Central memory CD8-positive, alpha-beta T cell (primary cell): ENCODE data around the gene PCLO.
"Not testable (repeated sequence)": the region's sequence is repeated elsewhere in the genome, so short reads cannot be mapped to it uniquely, and the experiment has no call there.

Experiments
- ATAC-seq: fragments of 150-1000 bp; cut with Tn5 transposase; replicated peaks from 2 replicates; pipeline ENCODE4 v1.10.0; 2022; ENCODE audit warnings: mild to moderate bottlenecking, moderate FRiP score, moderate number of reproducible peaks; ENCODE audit not compliant: poor library complexity, severe bottlenecking; ENCODE audit errors: extremely low read depth
- DNase-seq, 2 donors: peaks; one replicate each; pipeline ENCODE4 v3.0.0; 2021; ENCODE audit warnings: low spot score in 2 of 2
- H3K27ac Mint-ChIP-seq: one replicate; pipeline ENCODE4 v1.8.0; 2022; ENCODE audit warnings: low read depth, mild to moderate bottlenecking, moderate library complexity, mixed read lengths
- H3K27me3 Mint-ChIP-seq: one replicate; pipeline ENCODE4 v1.8.0; 2022; ENCODE audit warnings: mixed read lengths
- H3K36me3 Mint-ChIP-seq: one replicate; pipeline ENCODE4 v1.8.0; 2022; ENCODE audit warnings: mild to moderate bottlenecking, moderate library complexity, mixed read lengths; ENCODE audit not compliant: insufficient read depth
- H3K4me1 Mint-ChIP-seq: one replicate; pipeline ENCODE4 v1.8.0; 2022; ENCODE audit warnings: mixed read lengths
- H3K4me3 Mint-ChIP-seq: one replicate; pipeline ENCODE4 v1.8.0; 2022; ENCODE audit warnings: mild to moderate bottlenecking, moderate library complexity, mixed read lengths
- H3K9me3 Mint-ChIP-seq: one replicate; pipeline ENCODE4 v1.8.0; 2022; ENCODE audit warnings: mixed read lengths

Gene PCLO

DNA sequence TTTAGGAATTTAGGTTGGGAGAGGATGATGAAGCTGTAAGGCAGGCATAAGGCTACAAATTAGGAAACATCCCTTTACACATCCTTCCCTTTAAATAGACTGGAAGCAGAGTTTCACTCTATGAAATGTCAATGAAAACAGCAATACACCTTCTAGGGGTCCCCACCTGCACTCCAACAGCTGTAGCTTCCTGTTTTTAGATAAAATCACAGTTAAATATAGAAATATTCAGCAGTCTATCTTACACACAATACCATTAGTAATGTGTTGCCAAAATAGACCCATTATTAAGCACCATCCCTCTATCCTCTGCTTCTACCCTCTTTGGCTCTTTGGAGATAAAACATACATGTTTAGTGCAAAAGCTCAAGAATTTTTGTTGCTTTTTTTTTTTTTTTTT is 237.4 kb downstream of the PCLO start:
- Mint-ChIP-seq H3K27me3 (no peaks in the 10 kb centered on the region), H3K4me1 (no peaks in the 10 kb centered on the region), H3K36me3 (no peaks in the 10 kb centered on the region), H3K4me3 (no peak overlapping the region), H3K27ac (no peak overlapping the region), H3K9me3 (peaks cover 17% of the 10 kb centered on the region)
- DNase-seq (no peak), ATAC-seq (no peak)

DNA sequence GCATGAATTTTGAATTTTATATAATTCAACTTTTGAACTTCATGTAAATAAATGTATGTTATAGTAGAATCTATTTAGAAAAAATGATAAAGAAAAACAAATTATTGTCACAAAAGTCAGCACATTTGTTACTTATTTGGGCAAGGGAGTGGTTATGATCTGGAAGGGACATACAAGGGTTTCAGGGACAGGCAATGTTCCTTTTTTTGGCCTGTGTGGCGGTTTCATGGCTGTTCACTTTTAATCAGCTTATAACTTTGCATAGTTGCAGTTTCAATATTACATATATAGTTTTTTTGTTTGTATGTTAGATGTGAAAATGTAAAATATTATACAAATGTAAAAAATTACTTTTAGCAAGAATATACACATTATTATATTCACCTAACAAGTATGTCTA is 256.2 kb downstream of the PCLO start:
- DNase-seq = no peak
- H3K27ac Mint-ChIP-seq = no peak overlapping the region
- no peaks in the 10 kb centered on the region for H3K27me3 Mint-ChIP-seq
- no peaks in the 10 kb centered on the region for H3K36me3 Mint-ChIP-seq
- peaks cover 9% of the 10 kb centered on the region for H3K9me3 Mint-ChIP-seq
- ATAC-seq = no peak
- H3K4me3 Mint-ChIP-seq = no peak overlapping the region
- no peaks in the 10 kb centered on the region for H3K4me1 Mint-ChIP-seq

DNA sequence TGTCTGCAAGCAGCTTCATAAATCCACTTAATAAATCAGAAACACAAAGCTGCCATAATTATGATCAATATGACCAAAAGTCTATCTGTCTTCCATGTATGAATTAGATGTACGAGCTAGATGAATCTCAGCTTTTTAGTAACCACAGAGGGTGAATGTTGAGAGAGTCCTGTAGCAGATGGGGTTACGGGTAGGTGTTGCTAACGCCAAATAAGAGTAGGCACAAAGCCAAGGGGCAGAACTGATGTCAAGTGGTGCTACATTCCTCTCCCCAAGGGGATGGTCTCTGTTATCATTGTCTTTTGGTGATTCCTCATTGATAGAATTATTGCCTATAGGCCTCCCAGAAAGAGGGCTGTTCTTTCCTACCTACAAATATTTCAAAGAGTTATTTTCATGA is 257.8 kb downstream of the PCLO start:
- H3K27ac Mint-ChIP-seq = no peak overlapping the region
- ATAC-seq = no peak
- DNase-seq = no peak
- H3K9me3 Mint-ChIP-seq = peaks cover 6% of the 10 kb centered on the region
- H3K4me1 Mint-ChIP-seq = no peaks in the 10 kb centered on the region
- no peaks in the 10 kb centered on the region for H3K27me3 Mint-ChIP-seq
- H3K4me3 Mint-ChIP-seq = no peak overlapping the region
- H3K36me3 Mint-ChIP-seq = no peaks in the 10 kb centered on the region

DNA sequence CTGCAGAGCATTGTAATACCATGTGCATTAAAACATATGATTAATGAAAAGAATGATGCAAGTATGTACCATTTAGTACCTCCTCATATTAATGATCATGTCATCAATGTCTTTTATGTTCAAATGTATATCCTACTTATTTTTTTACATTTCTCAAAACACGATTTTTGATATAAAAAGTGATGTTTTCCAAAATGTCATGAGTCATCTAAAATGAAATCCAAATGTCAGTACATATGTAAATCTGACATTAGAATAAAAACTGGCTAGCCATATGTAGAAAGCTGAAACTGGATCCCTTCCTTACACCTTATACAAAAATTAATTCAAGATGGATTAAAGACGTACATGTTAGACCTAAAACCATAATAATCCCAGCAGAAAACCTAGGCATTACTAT is 261.6 kb downstream of the PCLO start:
- not testable (repeated sequence) for H3K9me3 Mint-ChIP-seq, H3K36me3 Mint-ChIP-seq, H3K4me3 Mint-ChIP-seq, DNase-seq, H3K27ac Mint-ChIP-seq, H3K4me1 Mint-ChIP-seq, ATAC-seq, H3K27me3 Mint-ChIP-seq

DNA sequence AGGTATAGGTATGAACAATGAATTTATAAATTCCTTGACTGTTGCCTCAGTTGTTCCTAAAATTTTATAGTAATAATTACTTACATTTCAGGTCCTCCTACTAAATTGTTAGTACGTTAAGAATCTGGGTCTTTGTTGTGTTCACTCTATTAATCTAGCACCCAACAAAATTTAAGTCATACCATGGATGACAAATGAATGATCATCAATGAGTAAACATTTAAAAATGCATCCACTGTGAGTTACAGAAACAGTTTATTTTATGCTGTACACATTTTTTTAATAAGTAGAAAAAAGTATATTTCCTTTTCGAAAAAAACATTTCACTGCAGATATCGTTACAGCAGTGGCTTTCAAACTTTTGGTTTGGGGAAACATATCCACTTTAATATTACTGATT is 265.2 kb downstream of the PCLO start:
- no peak overlapping the region for H3K4me3 Mint-ChIP-seq
- no peaks in the 10 kb centered on the region for H3K27me3 Mint-ChIP-seq
- H3K27ac Mint-ChIP-seq = no peak overlapping the region
- no peak for ATAC-seq
- H3K4me1 Mint-ChIP-seq = no peaks in the 10 kb centered on the region
- no peaks in the 10 kb centered on the region for H3K36me3 Mint-ChIP-seq
- H3K9me3 Mint-ChIP-seq = peaks cover 6% of the 10 kb centered on the region
- no peak for DNase-seq

DNA sequence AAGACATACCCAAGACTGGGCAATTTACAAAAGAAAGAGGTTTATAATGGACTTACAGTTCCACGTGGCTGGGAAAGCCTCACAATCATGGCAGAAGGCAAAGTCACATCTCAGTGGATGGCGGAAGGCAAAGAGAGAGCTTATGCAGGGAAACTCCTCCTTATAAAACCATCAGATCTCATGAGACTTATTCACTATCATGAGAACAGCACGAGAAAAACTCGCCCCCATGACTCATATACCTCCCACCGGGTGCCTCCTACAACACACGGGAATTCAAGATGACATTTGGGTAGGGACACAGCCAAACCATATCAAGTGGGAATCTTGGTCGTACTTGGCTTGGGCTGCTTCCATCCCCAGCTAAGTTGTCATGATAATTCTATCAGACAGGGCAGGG is 268.3 kb downstream of the PCLO start:
- H3K27ac Mint-ChIP-seq = not testable (repeated sequence)

DNA sequence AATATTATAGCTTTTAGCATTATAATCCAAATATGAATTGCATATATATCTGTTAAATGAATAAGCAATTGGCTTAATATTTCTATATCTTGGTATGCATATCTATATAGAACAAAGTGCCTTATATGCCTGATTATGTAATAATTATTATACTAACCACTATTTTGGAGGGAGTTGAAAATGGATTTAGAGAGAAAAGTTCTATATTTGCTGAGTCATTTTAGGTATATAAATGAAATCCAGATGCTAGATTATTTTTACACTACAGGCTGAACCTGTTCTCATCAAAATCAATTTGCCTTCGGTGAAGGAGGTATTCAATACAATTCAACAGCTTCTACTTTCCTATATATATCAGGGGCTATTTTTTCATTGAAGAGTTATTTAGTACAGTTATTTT is 276.4 kb downstream of the PCLO start:
- Mint-ChIP-seq H3K4me1 (no peaks in the 10 kb centered on the region), H3K4me3 (no peak overlapping the region), H3K27ac (no peak overlapping the region), H3K36me3 (no peaks in the 10 kb centered on the region), H3K9me3 (peaks cover 7% of the 10 kb centered on the region), H3K27me3 (no peaks in the 10 kb centered on the region)
- no peak for DNase-seq
- no peak for ATAC-seq

More for the DNA sequence above, 268.3 kb downstream of the PCLO start:
- not testable (repeated sequence) for DNase-seq, ATAC-seq, H3K27me3 Mint-ChIP-seq, H3K4me1 Mint-ChIP-seq, H3K4me3 Mint-ChIP-seq, H3K9me3 Mint-ChIP-seq, H3K36me3 Mint-ChIP-seq

DNA sequence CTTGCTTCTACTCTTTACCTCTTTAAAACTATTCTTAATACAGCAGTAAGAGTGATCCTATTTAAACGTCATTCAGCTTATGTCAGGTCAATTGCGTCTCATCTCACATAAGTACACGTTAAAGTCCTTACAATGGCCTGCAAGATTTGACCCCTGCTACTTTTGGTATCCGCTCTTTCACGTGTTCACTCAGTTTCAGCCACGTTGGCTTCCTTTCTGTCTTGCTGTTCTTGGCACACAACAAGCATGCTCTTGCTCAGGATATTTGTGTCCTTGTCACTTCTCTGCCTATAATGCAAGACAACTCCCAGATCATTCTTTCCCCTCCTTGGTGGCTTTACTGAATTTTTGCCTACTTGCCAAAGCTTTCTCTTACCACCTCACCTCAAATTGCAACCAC is 296.8 kb downstream of the PCLO start:
- no peaks in the 10 kb centered on the region for H3K36me3 Mint-ChIP-seq
- no peaks in the 10 kb centered on the region for H3K4me1 Mint-ChIP-seq
- no peaks in the 10 kb centered on the region for H3K27me3 Mint-ChIP-seq
- H3K27ac Mint-ChIP-seq = no peak overlapping the region
- DNase-seq (no peak), ATAC-seq (no peak)
- no peak overlapping the region for H3K4me3 Mint-ChIP-seq
- peaks cover 24% of the 10 kb centered on the region for H3K9me3 Mint-ChIP-seq

DNA sequence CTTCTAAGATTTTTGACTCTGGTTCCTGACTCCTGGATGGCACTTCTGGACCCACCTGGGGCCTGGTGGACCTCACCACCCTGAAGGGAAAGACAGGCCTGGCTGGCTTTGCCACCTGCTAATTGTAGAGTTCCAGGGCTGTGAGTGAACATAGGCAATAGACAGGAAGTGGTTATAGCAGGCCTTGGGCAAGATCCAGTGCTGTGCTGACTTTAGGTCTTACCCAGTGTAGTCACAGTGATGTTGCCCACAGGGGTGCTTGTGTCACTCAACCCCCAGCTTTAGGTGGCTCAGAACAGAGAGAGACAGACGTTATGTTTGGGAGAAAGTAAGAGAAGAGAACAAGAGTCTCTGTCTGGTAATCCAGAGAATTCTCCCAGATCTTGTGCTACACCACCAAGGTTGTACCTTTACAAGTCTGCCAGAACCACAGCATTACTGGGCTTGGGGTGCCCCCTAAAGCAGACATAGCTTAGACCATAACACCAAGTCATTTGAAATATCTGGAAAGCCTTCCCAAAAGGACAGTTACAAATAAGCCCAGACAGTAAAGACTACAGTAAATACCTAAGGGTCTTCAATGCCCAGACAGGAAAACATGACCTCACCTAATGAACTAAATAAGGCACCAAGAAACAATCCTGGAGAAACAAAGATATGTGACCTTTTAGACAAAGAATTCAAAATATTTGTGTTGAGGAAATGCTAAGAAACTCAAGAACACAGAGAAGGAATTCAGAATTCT is 303.4 kb downstream of the PCLO start:
- DNase-seq = no peak
- Mint-ChIP-seq H3K36me3 (no peaks in the 10 kb centered on the region), H3K9me3 (peaks cover 37% of the 10 kb centered on the region), H3K4me1 (no peaks in the 10 kb centered on the region), H3K27ac (no peak overlapping the region), H3K27me3 (no peaks in the 10 kb centered on the region), H3K4me3 (no peak overlapping the region)
- ATAC-seq = no peak

DNA sequence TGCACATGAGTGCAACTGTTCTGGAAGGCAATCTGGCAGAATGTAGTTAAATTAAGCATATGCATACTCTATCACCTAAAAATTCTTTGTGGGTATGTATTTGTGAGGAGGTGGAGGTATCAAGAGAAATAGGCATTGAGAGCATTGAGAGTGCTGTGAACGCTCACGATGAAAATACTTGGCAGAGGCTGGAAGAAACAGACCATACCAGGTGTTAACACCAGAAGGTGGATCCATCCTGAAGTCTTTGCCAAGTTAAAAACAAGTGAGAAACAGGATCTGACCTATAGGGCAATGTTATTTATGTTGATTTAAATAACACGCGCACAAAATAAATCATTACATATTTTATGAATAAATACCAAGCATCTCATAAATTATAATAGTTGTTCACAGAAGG is 311.6 kb downstream of the PCLO start:
- Mint-ChIP-seq H3K9me3 (peaks cover 16% of the 10 kb centered on the region), H3K4me1 (no peaks in the 10 kb centered on the region), H3K27ac (no peak overlapping the region), H3K27me3 (no peaks in the 10 kb centered on the region), H3K4me3 (no peak overlapping the region), H3K36me3 (no peaks in the 10 kb centered on the region)
- ATAC-seq (no peak), DNase-seq (no peak)

DNA sequence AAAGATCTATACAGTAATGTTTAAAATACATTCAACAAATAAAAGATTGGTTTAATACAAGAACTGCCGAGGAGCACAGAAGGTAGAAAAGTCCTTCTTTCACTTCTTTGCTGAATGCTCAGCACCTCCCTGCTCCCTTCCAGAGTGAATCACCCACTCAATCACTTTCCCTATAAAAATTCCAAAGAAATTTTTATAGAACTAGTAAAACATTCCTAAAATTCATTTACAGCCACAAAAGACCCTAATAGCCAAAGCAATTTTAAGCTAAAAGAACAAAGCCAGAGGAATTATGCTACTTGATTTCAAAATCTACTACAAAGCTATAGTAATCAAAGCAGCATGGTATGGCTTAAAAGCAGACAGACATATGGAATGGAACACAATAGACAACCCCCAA is 320.9 kb downstream of the PCLO start:
- H3K27me3 Mint-ChIP-seq = no peaks in the 10 kb centered on the region
- no peaks in the 10 kb centered on the region for H3K36me3 Mint-ChIP-seq
- H3K4me3 Mint-ChIP-seq = no peak overlapping the region
- H3K27ac Mint-ChIP-seq = no peak overlapping the region
- DNase-seq = no peak
- no peaks in the 10 kb centered on the region for H3K4me1 Mint-ChIP-seq
- no peak for ATAC-seq
- peaks cover 10% of the 10 kb centered on the region for H3K9me3 Mint-ChIP-seq

DNA sequence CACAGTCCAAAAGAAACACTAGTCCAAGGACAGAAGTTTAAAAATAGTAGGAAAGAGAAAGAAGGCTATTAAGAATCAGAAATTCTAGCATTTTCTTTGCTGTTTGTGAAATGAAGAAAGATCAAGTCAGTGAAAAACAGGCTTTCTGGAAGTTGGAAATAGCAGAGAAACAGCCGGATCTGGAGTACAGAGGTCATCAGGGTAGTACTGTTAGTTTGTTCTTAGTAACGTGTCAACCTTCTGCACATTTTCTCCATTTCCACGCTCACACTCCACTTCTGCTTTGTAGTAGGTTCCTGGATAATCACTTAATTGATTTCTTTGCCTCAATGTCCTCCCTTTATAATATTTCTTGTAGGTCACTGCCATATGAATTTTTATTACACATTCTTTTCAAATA is 322.6 kb downstream of the PCLO start:
- ATAC-seq (no peak), DNase-seq (no peak)
- Mint-ChIP-seq H3K4me3 (no peak overlapping the region), H3K27ac (no peak overlapping the region), H3K9me3 (peaks cover 16% of the 10 kb centered on the region), H3K36me3 (no peaks in the 10 kb centered on the region), H3K27me3 (no peaks in the 10 kb centered on the region), H3K4me1 (no peaks in the 10 kb centered on the region)

DNA sequence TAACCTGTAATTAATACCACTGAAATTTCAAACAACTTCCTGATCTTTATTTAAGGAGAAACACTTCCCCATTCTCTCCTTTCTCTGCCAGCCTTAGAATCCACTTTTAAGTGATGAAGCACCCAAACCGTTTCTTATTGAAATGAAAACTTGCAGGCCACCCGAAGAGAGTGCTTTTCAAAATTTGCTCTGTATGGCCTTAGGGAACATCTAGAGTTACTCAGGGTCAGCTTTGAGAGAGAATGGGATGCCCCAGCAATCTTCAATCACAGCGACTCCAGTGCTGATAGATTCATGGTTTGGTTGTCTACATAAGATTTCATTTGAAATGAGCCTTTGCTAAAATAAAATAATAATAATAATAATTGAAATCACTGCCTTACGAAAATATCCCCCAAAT is 323.1 kb downstream of the PCLO start:
- no peaks in the 10 kb centered on the region for H3K36me3 Mint-ChIP-seq
- ATAC-seq (no peak), DNase-seq (no peak)
- H3K4me1 Mint-ChIP-seq = no peaks in the 10 kb centered on the region
- H3K27me3 Mint-ChIP-seq = no peaks in the 10 kb centered on the region
- H3K27ac Mint-ChIP-seq = no peak overlapping the region
- H3K4me3 Mint-ChIP-seq = no peak overlapping the region
- H3K9me3 Mint-ChIP-seq = peaks cover 16% of the 10 kb centered on the region

DNA sequence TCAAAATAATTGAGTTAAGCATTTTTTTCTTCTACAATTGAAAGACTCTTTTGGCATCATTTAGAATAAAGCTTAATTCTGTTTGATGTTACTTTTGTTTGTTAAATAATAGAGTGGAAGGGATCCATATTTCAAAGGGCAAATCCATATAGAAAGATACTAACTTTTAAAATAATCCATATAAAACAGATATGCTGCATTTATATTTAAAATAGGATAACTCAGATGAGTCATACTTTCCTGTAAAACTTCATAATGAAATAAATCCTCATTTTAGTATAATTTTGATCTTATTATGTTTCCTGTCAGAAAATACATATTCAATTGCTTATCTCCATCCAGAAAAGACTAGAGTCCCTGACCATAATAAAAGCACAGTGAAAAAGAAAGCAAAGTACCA is 323.6 kb downstream of the PCLO start:
- peaks cover 16% of the 10 kb centered on the region for H3K9me3 Mint-ChIP-seq
- H3K36me3 Mint-ChIP-seq = no peaks in the 10 kb centered on the region
- H3K27ac Mint-ChIP-seq = no peak overlapping the region
- no peak overlapping the region for H3K4me3 Mint-ChIP-seq
- DNase-seq = no peak
- H3K4me1 Mint-ChIP-seq = no peaks in the 10 kb centered on the region
- ATAC-seq = no peak
- H3K27me3 Mint-ChIP-seq = no peaks in the 10 kb centered on the region
